Activated CD4-positive, alpha-beta T cell treated with anti-CD3 and anti-CD28 coated beads, Interleukin-2, amount 50 U/mL, for 1 hour (primary cell): Measurements from ENCODE around the gene ANKRD40CL.
A peak's percentile ranks its signal among the peaks of the same experiment; 100 is the strongest.

ENCODE experiments used
- DNase-seq: peaks from one replicate; pipeline ENCODE4 v3.0.0-alpha.2; 2020

ANKRD40CL gene

DNA sequence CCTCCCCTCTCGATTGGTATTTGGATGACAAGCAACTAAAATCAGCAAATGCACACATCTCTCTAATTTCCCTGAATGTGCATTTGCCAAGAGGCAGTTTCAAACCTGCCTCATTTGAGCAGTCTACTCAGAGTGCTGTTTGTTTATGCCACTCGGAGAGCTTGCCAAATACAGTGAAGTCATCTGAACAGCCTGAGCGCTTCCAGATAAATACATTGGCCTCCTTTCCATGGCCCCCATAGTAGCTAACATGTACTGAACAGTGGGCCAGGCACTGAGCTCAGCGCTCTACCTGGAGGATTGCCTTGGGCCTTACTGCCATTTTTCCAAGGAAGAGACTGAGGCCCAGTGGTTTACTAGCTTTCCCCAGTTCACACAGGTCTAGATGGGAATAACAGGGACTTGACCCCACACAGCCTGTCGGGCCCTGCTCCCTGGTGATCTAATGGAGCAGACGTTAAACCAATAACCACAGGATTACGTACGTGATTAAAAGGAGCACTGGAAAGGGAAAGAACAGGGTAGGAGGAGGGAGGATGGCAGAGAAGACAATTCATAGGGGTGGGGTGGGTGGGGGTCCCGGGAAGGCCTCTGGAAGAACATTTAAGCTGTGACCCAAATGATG lies 18.7 kb upstream of the ANKRD40CL start:
- no peak for DNase-seq

DNA sequence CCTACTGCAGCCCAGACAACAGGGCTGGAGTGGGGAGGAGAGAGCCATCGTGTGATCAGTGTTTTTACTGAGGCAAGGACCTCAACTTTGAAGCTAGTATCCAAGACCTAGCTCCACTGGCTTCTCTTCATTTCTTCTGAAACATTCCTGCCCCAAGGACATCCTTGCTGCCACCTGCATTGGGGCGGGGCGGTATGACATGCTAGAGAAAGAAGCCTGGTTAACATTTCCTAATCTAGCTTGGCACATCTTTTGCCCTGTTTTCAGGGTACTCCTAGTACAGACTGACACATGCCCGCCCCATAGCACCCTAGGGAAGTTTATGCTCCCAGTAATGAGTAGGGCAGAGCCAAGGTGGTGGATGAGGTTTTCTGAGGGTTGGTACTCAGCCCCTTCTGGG lies 17.8 kb upstream of the ANKRD40CL start:
- no peak for DNase-seq

DNA sequence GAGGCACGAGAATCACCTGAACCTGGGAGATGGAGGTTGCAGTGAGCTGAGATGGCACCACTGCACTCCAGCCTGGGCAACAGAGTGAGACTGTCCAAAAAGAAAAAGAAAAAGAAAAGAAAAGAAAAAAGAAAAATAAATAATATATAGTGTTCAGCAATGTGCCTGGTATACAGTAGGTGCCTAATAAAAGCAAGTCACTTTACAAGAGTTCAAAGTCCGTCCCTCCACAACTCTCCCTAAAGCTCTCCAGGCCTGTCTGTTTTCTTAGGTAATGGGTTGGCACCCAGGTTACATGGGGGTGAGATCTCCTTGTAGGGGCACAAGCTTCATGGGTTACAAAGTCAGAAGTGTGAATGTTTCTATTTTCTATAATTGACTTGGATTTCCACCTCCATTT lies 16.6 kb upstream of the ANKRD40CL start:
- DNase-seq = no peak

DNA sequence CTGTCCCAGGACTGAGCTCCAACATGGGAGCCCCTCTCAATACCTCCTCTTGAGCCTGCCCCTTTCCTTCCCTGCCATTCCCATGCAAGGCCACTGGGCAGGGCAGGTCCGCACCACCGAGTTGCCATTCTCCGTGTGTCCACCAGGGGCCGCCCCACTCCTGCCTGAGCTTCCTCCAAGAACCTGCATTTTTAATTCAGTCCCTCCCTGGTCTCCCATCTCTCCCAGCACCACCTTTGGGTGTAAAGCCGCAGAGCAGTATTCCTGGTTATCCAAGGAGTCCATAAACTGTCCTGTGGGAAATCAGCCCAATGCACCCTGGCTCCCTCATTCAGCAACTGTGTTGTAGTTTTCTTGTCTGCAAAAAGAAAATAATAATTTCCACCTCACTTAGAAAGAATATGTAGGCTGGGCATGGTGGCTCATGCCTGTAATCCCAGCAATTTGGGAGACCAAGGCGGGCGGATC lies 15.9 kb upstream of the ANKRD40CL start:
- peak; percentile 75 for DNase-seq

DNA sequence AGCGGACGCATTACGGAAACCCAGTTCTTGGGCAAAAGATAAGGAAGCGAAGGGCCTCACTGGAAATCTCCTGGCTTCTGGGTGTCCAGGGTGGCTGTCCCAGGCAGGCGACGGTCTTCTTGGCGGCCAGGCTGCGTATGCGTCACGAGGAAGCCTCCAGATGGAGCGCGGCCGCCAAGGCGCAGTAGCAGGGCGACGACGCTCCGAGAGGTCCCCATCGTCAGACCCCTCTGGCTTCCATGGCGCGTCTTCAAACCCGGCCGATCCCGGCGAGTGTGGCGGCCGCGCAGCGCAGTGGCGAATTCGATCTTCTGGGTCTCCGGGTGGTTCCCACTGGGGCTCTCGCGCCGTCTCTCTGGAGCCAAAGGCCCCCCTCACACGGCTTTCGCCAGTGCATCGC lies 13.8 kb upstream of the ANKRD40CL start:
- DNase-seq = no peak

DNA sequence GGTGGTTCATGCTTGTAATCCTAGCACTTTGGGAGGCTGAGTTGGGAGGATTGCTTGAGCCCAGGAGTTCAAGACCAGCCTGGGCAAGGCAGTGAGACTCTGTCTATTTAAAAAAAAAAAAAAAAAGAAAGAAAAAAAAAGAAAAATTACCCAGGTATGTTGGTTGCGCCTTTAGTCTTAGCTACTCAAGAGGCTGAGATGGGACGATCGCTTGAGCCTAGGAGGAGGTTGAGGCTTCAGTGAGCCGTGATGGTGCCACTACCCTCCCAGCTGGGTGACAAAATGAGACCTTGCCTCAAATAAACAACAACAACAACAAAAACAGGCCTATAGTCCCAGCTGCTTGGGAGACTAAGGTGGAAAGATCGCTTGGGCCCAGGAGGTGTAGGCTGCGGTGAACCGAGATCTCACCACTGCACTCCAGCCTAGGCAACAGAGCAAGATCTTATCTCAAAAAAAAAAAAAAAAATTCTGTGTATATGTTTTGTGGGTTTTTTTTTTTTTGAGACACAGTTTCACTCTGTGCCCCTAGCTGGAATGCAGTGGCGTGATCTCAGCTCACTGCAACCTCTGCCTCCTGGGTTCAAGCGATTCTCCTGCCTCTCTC lies 12.5 kb upstream of the ANKRD40CL start:
- DNase-seq = peak; percentile 42

DNA sequence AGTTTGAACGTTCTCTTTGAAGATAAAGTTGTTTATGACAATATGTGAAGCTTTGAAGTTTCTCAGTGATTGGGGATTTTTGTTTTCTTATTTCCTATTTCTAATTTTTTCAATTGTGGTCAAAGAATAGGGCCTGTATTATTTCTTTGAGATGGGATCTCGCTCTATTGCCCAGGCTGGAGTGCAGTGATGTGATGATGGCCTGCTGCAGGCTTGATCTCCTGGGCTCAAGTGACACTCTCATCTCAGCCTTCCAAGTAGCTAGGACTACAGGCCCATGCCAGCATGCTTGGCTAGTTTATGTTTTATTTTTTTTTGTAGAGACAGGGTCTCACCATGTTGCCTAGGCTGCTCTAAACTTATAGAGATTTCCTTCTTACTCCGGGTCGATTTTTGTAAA lies 11.7 kb upstream of the ANKRD40CL start:
- no peak for DNase-seq

DNA sequence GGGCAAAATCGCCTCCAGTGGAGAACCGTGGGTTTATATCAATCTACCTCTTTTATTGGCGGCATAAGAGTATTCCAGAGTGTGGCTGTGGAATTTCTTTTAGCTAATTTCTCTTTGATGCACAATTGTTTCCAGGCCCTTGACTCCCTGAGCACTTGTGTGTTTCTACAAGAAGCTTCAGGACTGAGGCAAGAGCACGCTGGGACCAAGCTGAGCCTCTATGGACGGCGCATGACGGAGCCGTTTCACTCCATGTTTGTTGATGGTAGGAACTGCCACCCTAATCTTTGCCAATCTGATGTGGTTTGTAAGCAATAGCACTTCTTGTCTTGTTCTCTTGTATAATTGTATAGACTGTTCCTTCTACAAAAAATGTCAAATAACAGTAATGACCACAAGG lies 11.2 kb upstream of the ANKRD40CL start:
- DNase-seq = no peak

DNA sequence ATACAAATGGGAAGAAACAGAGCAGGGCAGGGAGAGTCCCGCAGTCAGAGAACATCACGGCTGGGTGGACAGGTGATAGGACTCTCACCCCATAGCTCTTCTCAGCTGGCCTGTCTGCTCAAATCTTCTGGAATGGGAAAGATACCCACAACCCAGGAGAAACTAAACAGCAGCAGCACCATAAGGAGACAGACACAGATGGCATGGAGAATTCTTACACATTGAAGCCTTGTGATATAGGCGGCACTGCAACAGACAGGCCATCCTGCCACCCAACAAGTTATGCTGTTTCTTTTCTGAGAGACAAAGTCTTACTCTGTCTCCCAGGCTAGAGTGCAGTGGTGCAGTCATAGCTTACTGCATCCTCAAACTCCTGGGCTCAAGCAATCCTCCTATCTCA lies 8.6 kb upstream of the ANKRD40CL start:
- DNase-seq = no peak

DNA sequence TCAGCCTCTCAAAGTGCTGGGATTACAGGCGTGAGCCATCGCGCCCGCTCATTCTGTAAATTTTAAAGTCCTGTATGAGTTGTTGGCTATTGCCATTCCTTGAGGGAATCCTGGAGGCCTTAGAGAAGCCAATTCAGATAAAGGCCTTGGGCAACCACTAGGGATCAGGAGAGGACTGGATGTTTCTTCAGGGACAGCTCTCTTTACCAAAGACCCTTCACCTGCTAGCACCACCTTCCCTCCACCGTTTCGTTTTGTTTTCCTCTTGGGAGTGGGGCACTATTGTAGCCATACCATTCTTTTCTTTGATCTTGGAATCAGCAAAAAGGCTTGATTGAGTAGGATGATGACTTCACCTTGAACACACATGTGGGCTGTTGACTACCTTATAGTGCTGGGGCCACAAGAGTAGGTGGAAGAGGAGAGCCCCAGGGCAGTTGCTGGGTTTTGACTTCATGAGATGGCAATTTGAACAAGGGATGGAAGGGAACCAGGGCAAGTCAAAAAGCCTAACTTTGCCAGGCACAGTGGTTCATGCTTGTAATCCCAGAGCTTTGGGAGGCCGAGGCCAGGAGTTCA lies 7.0 kb upstream of the ANKRD40CL start:
- no peak for DNase-seq

DNA sequence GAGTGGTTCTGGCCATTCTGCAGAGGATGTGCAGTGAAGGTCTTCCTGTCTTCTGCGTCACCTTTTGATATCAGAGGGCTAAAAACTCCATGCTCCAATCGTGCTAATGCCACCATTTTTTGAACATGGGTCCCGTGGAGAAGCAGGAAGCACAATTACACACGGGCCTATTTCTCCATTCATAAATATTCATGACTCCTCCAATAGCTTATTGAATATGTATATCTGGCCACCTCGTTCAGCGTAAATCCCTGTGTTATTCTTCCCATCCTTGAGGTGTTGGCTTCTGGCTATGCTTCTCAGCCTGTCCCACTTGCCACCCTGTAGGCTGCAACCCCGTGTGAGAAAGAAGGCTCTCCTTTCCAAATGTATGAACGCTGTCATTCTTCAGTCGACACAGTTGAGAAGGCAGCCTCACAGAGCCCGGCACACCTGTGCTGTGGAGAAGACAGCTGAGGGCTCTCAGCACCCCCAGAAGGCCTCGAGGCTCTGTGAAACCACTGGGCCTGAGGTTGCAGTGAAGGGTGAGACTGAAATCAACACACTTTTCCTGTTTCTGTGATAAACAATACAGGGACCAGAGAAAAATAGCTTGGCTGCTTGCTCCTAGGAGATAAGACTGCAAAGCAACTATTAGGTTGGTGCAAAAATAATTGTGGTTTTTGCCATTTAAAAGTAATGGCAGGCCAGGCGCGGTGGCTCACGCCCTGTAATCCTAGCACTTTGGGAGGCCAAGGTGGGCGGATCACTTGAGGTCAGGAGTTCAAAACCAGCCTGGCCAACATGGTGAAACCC lies 4.9 kb upstream of the ANKRD40CL start:
- DNase-seq = no peak

DNA sequence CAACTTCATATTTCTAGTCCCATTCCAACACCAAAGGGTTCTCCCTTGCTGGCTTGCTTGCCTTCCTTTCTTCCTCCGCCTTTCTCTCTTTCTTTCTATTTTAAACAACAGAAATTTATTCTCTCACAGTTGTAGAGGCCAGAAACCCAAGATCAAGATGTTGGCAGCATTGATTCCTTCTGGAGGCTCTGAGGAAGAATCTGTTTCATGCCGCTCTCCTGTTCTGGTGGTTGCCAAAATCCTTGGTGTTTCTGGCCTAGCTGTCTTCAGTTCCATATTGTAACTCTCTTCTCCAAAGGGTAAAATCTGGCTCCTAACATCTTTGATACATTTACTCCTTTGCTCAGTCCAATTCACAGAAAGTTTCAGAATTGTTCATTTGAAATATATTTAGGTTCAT lies 3.0 kb upstream of the ANKRD40CL start:
- DNase-seq = no peak

DNA sequence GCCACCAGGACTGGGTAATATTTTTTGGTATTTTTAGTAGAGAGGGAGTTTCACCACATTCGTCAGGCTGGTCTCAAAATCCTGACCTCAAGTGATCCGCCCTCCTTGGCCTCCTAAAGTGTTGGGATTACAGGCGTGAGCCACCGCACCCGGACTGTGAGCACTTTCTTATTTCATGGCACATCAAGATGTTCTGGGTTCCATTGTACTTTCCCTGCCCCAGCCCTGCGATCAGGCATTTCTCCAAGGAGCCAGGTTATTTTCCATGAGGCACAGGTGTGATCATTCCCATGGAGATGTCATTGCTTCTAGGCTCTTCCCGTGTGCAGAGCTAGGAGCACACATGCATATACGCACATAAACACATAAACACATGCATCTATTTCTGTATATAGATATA lies 2.6 kb upstream of the ANKRD40CL start:
- DNase-seq = no peak

DNA sequence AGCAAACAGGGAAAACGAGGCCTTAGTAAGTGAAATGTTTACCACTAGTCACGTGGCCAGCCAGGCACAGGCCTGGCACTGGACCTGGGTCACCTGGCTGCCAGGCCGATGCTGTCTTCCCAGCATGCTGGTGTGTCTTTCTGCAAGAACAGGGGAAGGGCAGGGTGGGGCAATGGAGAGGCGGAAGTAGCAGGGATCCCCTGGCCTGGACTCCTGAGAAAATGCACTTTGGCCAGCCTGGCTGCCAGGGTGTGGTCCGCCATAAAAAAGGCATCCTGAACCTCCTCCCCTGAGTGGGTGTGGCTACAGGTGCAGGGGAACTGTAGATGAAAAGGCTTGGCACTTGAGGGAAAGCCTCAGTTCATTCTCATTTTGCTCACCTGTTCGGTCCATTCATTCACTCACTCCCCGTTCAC lies 1.0 kb upstream of the ANKRD40CL start:
- DNase-seq = no peak

DNA sequence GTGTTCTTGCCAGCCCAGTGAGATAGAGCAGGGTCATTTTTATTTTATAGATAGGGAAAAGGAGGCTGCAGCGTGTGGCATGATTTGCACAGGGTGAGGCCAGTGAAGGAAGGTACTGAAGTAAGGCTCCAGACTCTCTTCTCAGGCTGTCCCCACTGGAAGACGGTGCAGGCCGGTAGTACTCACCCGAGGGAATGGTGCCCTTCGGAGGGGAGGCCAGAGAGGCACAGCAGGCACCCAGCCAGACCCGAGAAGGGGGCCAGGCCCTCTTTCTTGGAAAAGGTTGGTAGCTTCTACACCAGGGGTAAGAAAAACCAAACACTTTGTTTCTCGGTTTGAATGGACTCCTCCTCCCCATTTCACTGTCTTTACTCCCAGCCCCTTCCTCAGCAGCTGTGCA lies 288 bp downstream of the ANKRD40CL start:
- no peak for DNase-seq

DNA sequence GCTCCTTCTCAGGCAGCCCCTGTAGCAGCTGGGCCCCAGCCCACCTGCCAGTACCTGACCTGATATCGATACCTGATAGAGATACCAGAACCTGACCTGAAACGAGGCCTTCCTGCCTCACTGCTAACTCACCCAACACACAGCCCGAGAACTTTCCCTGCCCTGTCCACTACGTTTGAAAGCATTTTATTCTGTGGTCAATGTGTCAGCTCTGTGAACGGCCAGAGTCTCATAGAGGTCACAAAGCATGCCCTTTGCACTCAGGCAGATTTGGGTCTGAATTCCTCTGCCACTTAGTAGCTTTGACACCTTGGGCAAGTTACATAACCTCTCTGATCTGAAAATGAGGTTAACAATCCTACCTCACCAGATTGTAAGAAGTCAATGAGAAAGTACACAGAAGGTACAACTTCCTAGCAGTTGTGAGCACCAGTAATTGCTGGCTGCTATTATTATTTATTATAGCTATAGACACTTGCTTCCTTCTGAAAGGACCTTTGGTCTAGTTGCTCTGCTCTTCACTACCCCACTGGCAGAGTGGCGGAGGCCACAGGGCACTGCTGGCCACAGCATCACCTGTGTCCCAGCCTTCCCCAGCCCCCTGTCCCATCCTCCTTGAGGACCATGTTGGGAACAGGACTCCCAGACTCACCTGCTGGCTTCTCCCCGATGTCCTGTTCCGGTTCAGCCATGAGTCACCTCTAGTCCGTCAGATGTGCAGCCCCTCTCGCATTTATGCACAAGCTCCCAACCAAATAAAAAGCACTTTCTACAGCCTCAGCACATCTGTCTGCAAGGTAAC lies 895 bp downstream of the ANKRD40CL start:
- DNase-seq = no peak

DNA sequence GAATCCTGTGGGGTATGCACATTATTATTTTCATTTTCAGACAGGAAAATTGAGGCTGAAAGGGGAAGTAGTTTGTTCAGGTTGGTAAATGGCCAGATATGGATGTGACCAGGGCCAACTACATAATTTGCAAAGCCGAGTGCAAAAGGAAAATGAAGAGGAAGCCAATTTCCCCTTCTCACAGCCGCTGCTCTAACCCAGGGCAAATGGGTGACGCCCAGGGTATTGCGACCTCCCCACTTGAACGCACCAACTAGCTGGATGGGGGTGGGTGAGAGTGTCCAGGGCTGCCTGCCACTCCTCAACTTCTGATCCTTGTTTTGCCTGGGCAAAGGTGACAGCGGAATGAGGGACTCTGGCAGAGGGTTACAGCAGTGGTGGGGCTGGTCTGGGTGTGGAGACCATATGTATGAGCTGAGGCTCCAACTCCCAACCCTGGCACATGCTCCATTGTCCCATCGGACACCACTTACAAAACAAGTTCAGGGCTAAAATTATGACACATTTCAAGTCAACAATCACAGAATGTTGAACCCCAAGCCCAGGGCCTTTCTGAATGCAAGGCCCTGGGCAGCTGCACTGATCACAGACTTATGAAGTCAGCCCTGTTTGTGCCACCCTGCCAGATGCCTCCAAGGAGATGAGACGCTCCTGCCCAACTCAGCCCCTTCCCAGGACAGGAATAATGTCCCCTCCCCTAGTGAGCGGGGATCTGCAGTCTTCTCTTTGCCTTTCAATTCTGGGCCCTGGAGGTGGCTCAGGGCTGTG lies 1.7 kb downstream of the ANKRD40CL start:
- DNase-seq = no peak

DNA sequence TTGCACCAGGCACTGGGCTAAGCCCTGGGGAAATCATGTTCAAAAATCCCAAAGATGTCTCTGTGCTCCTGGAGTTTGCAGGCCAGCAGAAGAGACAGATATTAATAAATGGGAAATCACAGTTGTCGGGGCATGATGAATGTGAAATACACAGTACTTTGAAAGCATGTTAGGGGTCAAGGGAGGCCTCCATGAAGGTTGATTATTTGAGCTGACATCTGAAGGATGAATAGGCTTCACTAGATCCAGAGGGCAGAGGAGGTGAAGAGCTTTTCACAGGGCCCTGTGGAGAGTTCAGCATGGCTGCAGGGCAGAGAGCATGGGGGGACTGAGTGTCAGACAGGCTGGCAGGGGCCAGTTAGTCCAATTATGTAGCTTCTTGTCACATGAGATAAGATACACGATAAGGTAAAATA lies 2.6 kb downstream of the ANKRD40CL start:
- no peak for DNase-seq

DNA sequence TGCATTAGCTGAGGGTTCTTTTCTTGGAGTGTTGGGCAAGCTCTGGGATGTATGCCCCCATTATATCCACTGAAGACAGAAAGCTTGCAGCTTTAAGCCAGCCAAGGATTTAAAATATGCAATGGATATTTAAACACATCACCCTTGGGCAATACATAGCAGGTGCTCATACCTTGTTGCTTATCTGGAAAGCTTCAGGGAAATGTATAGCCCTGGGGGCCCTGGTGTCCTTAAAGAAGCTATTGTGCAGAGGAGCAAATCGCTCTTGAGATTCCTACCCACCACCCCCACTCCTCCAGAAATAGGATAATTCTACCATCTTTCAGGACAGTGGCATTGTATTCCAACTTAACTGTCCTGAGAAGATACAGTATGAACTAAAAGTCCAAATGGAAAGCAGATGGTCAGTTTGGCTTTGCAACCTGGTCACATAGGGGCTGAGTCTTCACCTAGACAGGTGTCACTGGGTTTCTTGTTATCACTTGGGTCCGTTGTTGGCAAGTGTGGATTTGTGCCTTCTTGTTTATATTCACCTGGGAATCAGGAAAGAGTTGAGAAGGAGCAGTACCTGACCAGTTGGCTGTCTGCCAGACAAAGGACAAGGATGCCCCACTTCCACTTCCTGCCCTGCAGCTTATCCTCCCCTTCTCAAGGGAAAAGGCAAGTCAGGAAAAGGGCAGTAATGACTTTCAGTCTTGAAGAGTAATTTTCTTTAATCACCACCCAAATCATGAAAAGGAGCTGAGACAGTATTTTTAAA lies 3.4 kb downstream of the ANKRD40CL start:
- DNase-seq = no peak

DNA sequence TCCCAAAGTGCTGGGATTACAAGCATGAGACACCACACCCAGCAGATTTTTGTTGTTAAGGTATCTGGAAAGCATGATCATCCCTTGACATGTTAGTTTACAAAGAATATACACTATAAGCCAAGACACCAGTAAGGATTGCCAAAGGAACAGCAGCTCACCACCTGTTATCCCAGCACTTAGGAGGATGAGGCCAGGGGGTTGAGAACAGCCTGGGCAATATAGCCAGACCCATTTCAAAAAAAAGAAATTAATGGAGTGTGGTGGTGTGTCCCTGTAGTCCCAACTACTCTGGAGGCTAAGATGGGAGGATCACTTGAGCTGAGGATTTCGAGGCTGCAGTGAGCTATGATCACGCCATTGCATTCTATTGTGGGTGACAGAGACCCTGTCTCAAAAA lies 5.1 kb downstream of the ANKRD40CL start:
- no peak for DNase-seq

DNA sequence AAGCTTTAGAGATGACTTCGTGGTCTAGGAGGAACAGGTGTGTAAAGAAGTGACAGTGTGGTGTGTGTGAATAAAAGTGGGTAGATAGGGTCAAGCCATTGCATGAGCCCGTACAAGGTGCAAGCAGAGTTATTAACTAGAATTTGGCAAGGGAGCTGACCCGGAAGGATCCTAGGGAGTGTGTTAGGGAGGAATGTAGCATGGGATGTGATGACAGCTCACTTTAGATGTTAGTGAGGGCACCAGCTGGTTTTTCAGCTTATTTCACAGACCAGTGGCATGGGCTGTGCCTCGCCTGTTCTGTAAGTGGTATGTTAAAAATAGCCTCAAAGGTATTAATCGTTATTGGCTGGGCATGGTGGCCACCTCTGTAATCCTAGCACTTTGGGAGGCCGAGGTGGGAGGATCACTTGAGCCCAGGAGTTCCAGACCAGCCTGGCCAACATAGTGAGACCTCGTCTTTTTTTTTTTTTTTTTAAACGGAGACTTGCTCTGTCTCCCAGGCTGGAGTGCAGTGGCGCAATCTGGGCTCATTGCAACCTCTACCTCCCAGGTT lies 8.3 kb downstream of the ANKRD40CL start:
- no peak for DNase-seq
